Gastrocnemius medialis (tissue), 4 donors: Measurements from ENCODE around the gene IRF2.

Experiments used
- CTCF ChIP-seq, 5 experiments: fragments of 450-650 bp in 3 of 5; fragments of 200-600 bp in 2 of 5; sonication (generic) in 2 of 5; IDR thresholded peaks in 4 of 5; conservative IDR thresholded peaks in 1 of 5; 1 replicate in 4 of 5; 2 replicates in 1 of 5; pipeline ENCODE4 v1.5.1; 2016 to 2019; ENCODE audit warnings: antibody characterized with exemption in 5 of 5, mild to moderate bottlenecking in 3 of 5, moderate library complexity in 3 of 5
- POLR2A ChIP-seq, 2 donors: fragments of 450-650 bp; IDR thresholded peaks; one replicate each; pipeline ENCODE4 v1.6.1; 2017; ENCODE audit warnings: antibody characterized with exemption in 2 of 2, mild to moderate bottlenecking in 2 of 2, moderate library complexity in 2 of 2

- TF ChIP-seq POLR2A (IDR thresholded peaks at IDR 0.05) = no peak
- no peak for TF ChIP-seq CTCF (IDR thresholded peaks at IDR 0.05 in 4 of 5, conservative IDR thresholded peaks at IDR 0.05 in 1 of 5)
Observed at GRCh38 chr4:184459413-184459812, 14.9 kb downstream of the IRF2 start.
